ENCODE data around the gene NT5M. TPM values are rescaled to one million over a fixed set of nuclear protein-coding genes. Genes with fewer than 3 reads are reported as not detected.

NT5M gene
- total RNA-seq, 1 donor = 0.36 TPM

DNA sequence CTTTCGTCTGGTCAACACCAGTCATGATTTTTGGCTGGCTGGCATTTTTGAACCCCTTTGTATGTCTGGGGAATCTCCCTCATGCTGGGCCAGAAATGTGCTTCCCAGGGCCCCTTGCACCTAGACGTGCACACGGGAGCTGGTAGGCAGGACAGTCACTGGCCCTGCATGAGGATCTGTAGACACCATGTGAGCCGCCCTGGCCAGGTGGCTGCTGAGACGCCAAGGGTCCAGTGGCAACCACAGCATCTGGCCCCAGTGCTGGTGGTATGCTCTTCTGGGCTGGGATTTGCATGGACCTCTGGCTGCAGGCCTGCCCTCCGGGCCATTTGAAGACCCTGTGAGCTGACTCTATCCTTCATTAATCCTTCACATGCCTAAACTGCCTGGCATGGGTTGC, 67.5 kb downstream of the NT5M start:
- H4K20me1 ChIP-seq (ENCODE audit: insufficient read depth, low read length) = no peaks in the 10 kb centered on the region
- H3K79me2 ChIP-seq (ENCODE audit: insufficient read depth, low read length) = no peaks in the 10 kb centered on the region
- no peaks in the 10 kb centered on the region for H3K27me3 ChIP-seq (ENCODE audit: insufficient read depth, low read length)
- H3K4me2 ChIP-seq (ENCODE audit: insufficient read depth, low read length) = no peak overlapping the region
- no peaks in the 10 kb centered on the region for H3K36me3 ChIP-seq (ENCODE audit: insufficient read depth, low read length)
- peaks cover 4% of the 10 kb centered on the region for H3K9me3 ChIP-seq (ENCODE audit: low read depth, low read length)
- H2AFZ ChIP-seq (ENCODE audit: low read length) = no peak overlapping the region
- peaks cover 7% of the 10 kb centered on the region for H3K4me1 ChIP-seq (ENCODE audit: insufficient read depth, low read length)
- no peak overlapping the region for H3K4me3 ChIP-seq (ENCODE audit: insufficient read depth, low read length)
- TF ChIP-seq, protein P1, sequence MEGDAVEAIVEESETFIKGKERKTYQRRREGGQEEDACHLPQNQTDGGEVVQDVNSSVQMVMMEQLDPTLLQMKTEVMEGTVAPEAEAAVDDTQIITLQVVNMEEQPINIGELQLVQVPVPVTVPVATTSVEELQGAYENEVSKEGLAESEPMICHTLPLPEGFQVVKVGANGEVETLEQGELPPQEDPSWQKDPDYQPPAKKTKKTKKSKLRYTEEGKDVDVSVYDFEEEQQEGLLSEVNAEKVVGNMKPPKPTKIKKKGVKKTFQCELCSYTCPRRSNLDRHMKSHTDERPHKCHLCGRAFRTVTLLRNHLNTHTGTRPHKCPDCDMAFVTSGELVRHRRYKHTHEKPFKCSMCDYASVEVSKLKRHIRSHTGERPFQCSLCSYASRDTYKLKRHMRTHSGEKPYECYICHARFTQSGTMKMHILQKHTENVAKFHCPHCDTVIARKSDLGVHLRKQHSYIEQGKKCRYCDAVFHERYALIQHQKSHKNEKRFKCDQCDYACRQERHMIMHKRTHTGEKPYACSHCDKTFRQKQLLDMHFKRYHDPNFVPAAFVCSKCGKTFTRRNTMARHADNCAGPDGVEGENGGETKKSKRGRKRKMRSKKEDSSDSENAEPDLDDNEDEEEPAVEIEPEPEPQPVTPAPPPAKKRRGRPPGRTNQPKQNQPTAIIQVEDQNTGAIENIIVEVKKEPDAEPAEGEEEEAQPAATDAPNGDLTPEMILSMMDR (IDR thresholded peaks at IDR 0.05; ENCODE audit: extremely low read depth, low read depth, low read length) = no peak
- no peak overlapping the region for H3K27ac ChIP-seq (ENCODE audit: low read depth, low read length)
- DNase-seq (ENCODE audit: insufficient read length, low spot score, missing footprints) = no peak

DNA sequence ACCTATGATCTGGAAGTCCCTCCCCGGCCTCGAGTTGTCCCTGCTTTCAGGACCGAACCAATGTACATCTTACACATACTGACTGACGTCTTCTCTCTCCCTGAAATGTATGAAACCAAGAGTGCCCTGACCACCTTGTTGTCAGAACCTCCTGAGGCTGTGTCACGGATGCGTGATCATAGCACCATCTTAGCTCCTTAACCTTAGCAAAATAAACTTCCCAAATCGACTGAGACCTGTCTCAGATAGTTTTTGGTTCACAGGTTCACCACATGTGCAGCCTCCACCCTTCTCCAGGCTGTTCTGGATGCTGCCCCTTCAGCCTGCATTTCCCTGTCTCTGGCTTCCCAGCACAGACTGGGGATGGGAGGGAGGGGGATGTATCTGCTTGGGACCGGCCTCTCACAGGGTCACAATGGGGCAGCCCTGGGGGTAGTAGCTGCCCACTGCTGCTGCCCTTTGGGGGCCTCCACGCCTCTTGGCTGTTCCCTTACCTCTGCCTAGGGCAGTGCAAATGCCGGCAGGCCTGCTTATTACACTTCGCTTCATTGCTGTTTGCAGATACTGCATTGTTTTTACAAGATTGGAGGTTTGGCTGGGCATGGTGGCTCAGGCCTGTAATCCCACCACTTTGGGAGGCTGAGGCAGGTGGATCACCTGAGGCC, 69.8 kb downstream of the NT5M start:
- no peaks in the 10 kb centered on the region for H3K36me3 ChIP-seq (ENCODE audit: insufficient read depth, low read length)
- TF ChIP-seq, protein P1 (IDR thresholded peaks at IDR 0.05; ENCODE audit: extremely low read depth, low read depth, low read length) = no peak
- no peak overlapping the region for H3K4me3 ChIP-seq (ENCODE audit: insufficient read depth, low read length)
- no peaks in the 10 kb centered on the region for H3K79me2 ChIP-seq (ENCODE audit: insufficient read depth, low read length)
- no peak overlapping the region for H3K4me2 ChIP-seq (ENCODE audit: insufficient read depth, low read length)
- no peaks in the 10 kb centered on the region for H3K9me3 ChIP-seq (ENCODE audit: low read depth, low read length)
- H3K4me1 ChIP-seq (ENCODE audit: insufficient read depth, low read length) = no peaks in the 10 kb centered on the region
- no peaks in the 10 kb centered on the region for H3K27me3 ChIP-seq (ENCODE audit: insufficient read depth, low read length)
- no peak overlapping the region for H3K27ac ChIP-seq (ENCODE audit: low read depth, low read length)
- H2AFZ ChIP-seq (ENCODE audit: low read length) = no peak overlapping the region
- peak; percentile 19 for DNase-seq (ENCODE audit: insufficient read length, low spot score, missing footprints)
- H4K20me1 ChIP-seq (ENCODE audit: insufficient read depth, low read length) = no peaks in the 10 kb centered on the region

DNA sequence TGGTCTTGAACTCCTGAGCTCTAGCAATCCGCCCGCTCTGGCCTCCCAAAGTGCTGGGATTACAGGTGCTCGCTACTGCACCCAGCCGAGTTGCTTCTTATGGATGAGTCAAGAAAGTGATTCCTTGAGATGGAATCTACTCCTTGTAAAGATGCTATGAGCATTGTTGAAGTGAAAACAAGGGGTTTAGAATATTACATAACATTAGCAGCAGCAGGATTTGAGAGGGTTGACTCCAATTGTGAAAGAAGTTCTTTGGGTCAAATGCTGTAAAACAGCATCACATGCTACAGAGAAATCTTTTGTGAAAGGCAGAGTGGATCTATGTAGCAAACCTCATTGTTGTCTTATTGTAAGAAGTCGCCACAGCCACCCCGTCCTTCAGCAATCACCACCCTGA, 72.7 kb downstream of the NT5M start:
- TF ChIP-seq, protein P1 (IDR thresholded peaks at IDR 0.05; ENCODE audit: extremely low read depth, low read depth, low read length) = no peak
- Histone ChIP-seq H3K36me3 (ENCODE audit: insufficient read depth, low read length) (no peaks in the 10 kb centered on the region), H3K27me3 (ENCODE audit: insufficient read depth, low read length) (peaks cover 12% of the 10 kb centered on the region), H3K79me2 (ENCODE audit: insufficient read depth, low read length) (no peaks in the 10 kb centered on the region), H4K20me1 (ENCODE audit: insufficient read depth, low read length) (no peaks in the 10 kb centered on the region), H3K4me2 (ENCODE audit: insufficient read depth, low read length) (no peak overlapping the region), H3K9me3 (ENCODE audit: low read depth, low read length) (no peaks in the 10 kb centered on the region), H3K4me3 (ENCODE audit: insufficient read depth, low read length) (no peak overlapping the region), H3K4me1 (ENCODE audit: insufficient read depth, low read length) (no peaks in the 10 kb centered on the region), H3K27ac (ENCODE audit: low read depth, low read length) (no peak overlapping the region), H2AFZ (ENCODE audit: low read length) (no peak overlapping the region)
- no peak for DNase-seq (ENCODE audit: insufficient read length, low spot score, missing footprints)

DNA sequence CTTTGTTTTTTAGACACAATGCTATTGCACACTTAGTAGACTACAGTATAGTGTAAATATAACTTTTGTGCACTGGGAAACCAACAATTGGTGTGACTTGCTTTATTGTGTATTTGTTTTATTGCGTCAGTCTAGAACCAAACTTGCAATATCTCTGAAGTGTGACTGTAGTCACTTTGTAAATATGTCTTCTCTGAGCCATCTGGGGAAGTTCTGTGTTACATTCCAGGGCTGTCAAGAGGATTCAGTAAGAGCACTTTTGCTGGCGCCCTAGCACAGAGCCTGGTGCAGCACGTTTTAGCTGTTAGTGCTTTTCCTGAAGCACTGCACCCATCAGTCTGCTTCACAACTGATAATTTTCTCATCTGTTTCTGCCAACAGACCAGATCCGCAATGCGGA, 73.2 kb downstream of the NT5M start:
- Histone ChIP-seq H3K4me3 (ENCODE audit: insufficient read depth, low read length) (no peak overlapping the region), H3K79me2 (ENCODE audit: insufficient read depth, low read length) (no peaks in the 10 kb centered on the region), H3K27ac (ENCODE audit: low read depth, low read length) (no peak overlapping the region), H3K4me1 (ENCODE audit: insufficient read depth, low read length) (no peaks in the 10 kb centered on the region), H4K20me1 (ENCODE audit: insufficient read depth, low read length) (no peaks in the 10 kb centered on the region), H3K27me3 (ENCODE audit: insufficient read depth, low read length) (peaks cover 17% of the 10 kb centered on the region), H3K9me3 (ENCODE audit: low read depth, low read length) (no peaks in the 10 kb centered on the region), H3K4me2 (ENCODE audit: insufficient read depth, low read length) (no peak overlapping the region), H3K36me3 (ENCODE audit: insufficient read depth, low read length) (no peaks in the 10 kb centered on the region), H2AFZ (ENCODE audit: low read length) (no peak overlapping the region)
- TF ChIP-seq, protein P1 (IDR thresholded peaks at IDR 0.05; ENCODE audit: extremely low read depth, low read depth, low read length) = no peak
- peak; percentile 67 for DNase-seq (ENCODE audit: insufficient read length, low spot score, missing footprints)
